Endothelial cell of umbilical vein (primary cell): ENCODE results near the gene CDCP2. TPM values are rescaled to one million over a fixed set of nuclear protein-coding genes. Genes with fewer than 3 reads are reported as not detected.

ENCODE experiments used
- BruUV-seq: library from RNA; stranded (reverse); fragments of 400-500 nt; replicated peaks from 2 replicates; lab custom pipeline; 2021; lab: Mats Ljungman, UMichigan
- CTCF ChIA-PET: fragments of 300-600, 350-600 bp; sonication (Branson Sonifier 250); formaldehyde crosslinking; loops from one replicate; lab custom pipeline; 2021; ENCODE audit warnings: antibody characterized with exemption, inconsistent platforms; lab: Charles Lee
- POLR2A ChIA-PET: fragments of 300-600, 350-600 bp; sonication (Branson Sonifier 250); formaldehyde crosslinking; loops from one replicate; lab custom pipeline; 2021; ENCODE audit warnings: antibody characterized with exemption, inconsistent platforms; lab: Charles Lee
- DNase-seq: peaks from one replicate; pipeline ENCODE4 v3.0.0-alpha.2; 2011; ENCODE audit warnings: low read depth, low spot score
- FAIRE-seq: peaks from 2 replicates; lab custom pipeline; 2011; peaks lifted over from hg19 to GRCh38; lab: Jason Lieb, UNC
- H2AFZ ChIP-seq: 2 replicates; pipeline ENCODE4 v1.6.0; 2012; ENCODE audit warnings: low read depth, low read length, control low read depth, inconsistent platforms
- H3K27ac ChIP-seq: 2 replicates; pipeline ENCODE4 v1.5.1; 2011; ENCODE audit warnings: low read depth, mild to moderate bottlenecking, control low read depth, low read length, moderate library complexity; ENCODE audit not compliant: insufficient read depth
- H3K27me3 ChIP-seq, 2 experiments: 2 replicates each; pipeline versions ENCODE4 v1.6.0 to v1.6.1; 2011; ENCODE audit warnings: low read length in 2 of 2, mixed read lengths in 1 of 2; ENCODE audit not compliant: control insufficient read depth in 2 of 2, insufficient read depth in 2 of 2
- H3K36me3 ChIP-seq, 2 experiments: 2 replicates in 1 of 2; 3 replicates in 1 of 2; pipeline ENCODE4 v1.5.1; 2011; ENCODE audit warnings: low read length in 2 of 2, mild to moderate bottlenecking in 1 of 2, moderate library complexity in 1 of 2; ENCODE audit not compliant: control insufficient read depth in 2 of 2, insufficient read depth in 2 of 2; ENCODE audit errors: extremely low read depth in 1 of 2
- H3K4me1 ChIP-seq: 3 replicates; pipeline ENCODE4 v1.5.1; 2011; ENCODE audit warnings: mild to moderate bottlenecking, low read length; ENCODE audit not compliant: control insufficient read depth, insufficient read depth; ENCODE audit errors: extremely low read depth
- H3K4me2 ChIP-seq: 2 replicates; pipeline ENCODE4 v1.6.1; 2011; ENCODE audit warnings: low read length, control low read depth, mixed read lengths; ENCODE audit not compliant: insufficient read depth
- H3K4me3 ChIP-seq, 3 experiments: fragments of 200-600 bp in 1 of 3; sonication (generic), shearing (Covaris generic) in 1 of 3; replicated peaks in 1 of 3; 2 replicates each; pipeline ENCODE4 v1.5.1; 2011 to 2016; ENCODE audit warnings: control low read depth in 3 of 3, low read length in 3 of 3, mild to moderate bottlenecking in 2 of 3, inconsistent platforms in 1 of 3, low read depth in 1 of 3, moderate library complexity in 1 of 3; ENCODE audit not compliant: insufficient read depth in 1 of 3
- H3K79me2 ChIP-seq: 2 replicates; pipeline ENCODE4 v1.6.0; 2012; ENCODE audit warnings: low read length, inconsistent platforms; ENCODE audit not compliant: control insufficient read depth, insufficient read depth
- H3K9ac ChIP-seq: replicated peaks from 2 replicates; pipeline ENCODE3; 2011; ENCODE audit warnings: low read length, control low read depth; ENCODE audit not compliant: insufficient read depth; ENCODE audit errors: extremely low read depth
- H3K9me1 ChIP-seq: replicated peaks from 3 replicates; pipeline ENCODE4 v1.6.0; 2011; ENCODE audit warnings: mild to moderate bottlenecking, low read length; ENCODE audit not compliant: control insufficient read depth, insufficient read depth; ENCODE audit errors: extremely low read depth
- H3K9me3 ChIP-seq: replicated peaks from 2 replicates; pipeline ENCODE4 v1.5.1; 2012; ENCODE audit warnings: low read length, inconsistent platforms; ENCODE audit not compliant: control insufficient read depth, insufficient read depth
- H4K20me1 ChIP-seq: replicated peaks from 2 replicates; pipeline ENCODE3; 2011; ENCODE audit warnings: mild to moderate bottlenecking, low read length; ENCODE audit not compliant: control insufficient read depth, insufficient read depth; ENCODE audit errors: extremely low read depth
- CTCF ChIP-seq, 2 donors: IDR thresholded peaks; 1 replicate in 1 of 2; 2 replicates in 1 of 2; pipeline ENCODE4 v1.5.1; 2011; ENCODE audit warnings: low read length in 2 of 2, mild to moderate bottlenecking in 2 of 2, moderate library complexity in 2 of 2, control low read depth in 1 of 2, inconsistent platforms in 1 of 2, low read depth in 1 of 2; ENCODE audit not compliant: insufficient read depth in 1 of 2; ENCODE audit errors: extremely low read depth in 1 of 2
- EZH2 ChIP-seq: IDR thresholded peaks from 2 replicates; pipeline ENCODE4 v1.6.1; 2012; ENCODE audit warnings: borderline replicate concordance, low read depth, mild to moderate bottlenecking, moderate library complexity, low read length, inconsistent platforms; ENCODE audit not compliant: severe bottlenecking
- FOS ChIP-seq: IDR thresholded peaks from 2 replicates; pipeline ENCODE4 v1.6.1; 2011; ENCODE audit warnings: mild to moderate bottlenecking, low read length, moderate library complexity, borderline replicate concordance; ENCODE audit not compliant: insufficient read depth
- GATA2 ChIP-seq: IDR thresholded peaks from 2 replicates; pipeline ENCODE4 v1.7.0; 2011; ENCODE audit warnings: low read depth, mild to moderate bottlenecking, moderate library complexity, mixed read lengths, low read length; ENCODE audit not compliant: insufficient read length, insufficient read depth
- JUN ChIP-seq: IDR thresholded peaks from 2 replicates; pipeline ENCODE4 v1.6.1; 2011; ENCODE audit warnings: borderline replicate concordance, low read depth; ENCODE audit not compliant: insufficient read length, insufficient read depth
- MAX ChIP-seq: IDR thresholded peaks from 2 replicates; pipeline ENCODE4 v1.6.1; 2011; ENCODE audit not compliant: insufficient read depth, insufficient read length
- MYC ChIP-seq: IDR thresholded peaks from one replicate; pipeline ENCODE4 v1.6.1; 2011; ENCODE audit warnings: mild to moderate bottlenecking, low read depth, low read length
- POLR2A ChIP-seq: IDR thresholded peaks from 2 replicates; pipeline ENCODE4 v1.6.1; 2012; ENCODE audit warnings: low read depth, mild to moderate bottlenecking, control low read depth, low read length
- POLR2AphosphoS5 ChIP-seq: IDR thresholded peaks from 2 replicates; pipeline ENCODE4 v1.6.1; 2012; ENCODE audit warnings: low read depth, mild to moderate bottlenecking, control low read depth, low read length, moderate library complexity; ENCODE audit not compliant: insufficient read depth
- dilution Hi-C: fragments of 300-500 bp; cut with MboI; formaldehyde crosslinking; loops from one replicate; pipeline ENCODE4 v1.15.0; 2019; ENCODE audit warnings: low sequenced_read_pairs; ENCODE audit not compliant: extremely low pct_ligation_motif_present
- intact Hi-C: fragments of 100-400 bp; cut with micrococcal nuclease; formaldehyde crosslinking; loops from one replicate; pipeline ENCODE4 v1.10.0; 2022
- polyA plus RNA-seq, 4 experiments: library from polyadenylated mRNA; depleted of rRNA in 3 of 4; stranded (reverse) in 3 of 4; unstranded in 1 of 4; fragments of >200 nt; gene quantifications; 2 replicates each; pipeline versions ENCODE4 v1.2.1 to v1.2.3, GENCODE V29; 2011 to 2012; ENCODE audit warnings: missing spikeins in 1 of 4
- total RNA-seq: library from RNA; stranded (reverse); gene quantifications from 2 replicates; pipeline ENCODE4 v1.2.3, GENCODE V29; 2021

Gene CDCP2
- total and polyA plus RNA-seq, 2 donors (not counting 3 experiments of a cell fraction or from before 2014, with no cell fraction given) = 0.10 TPM; not detected in 1

- no peaks in the 10 kb centered on the region for H4K20me1 ChIP-seq
- FAIRE-seq = no peak
- no peaks in the 10 kb centered on the region for H3K36me3 ChIP-seq
- no peaks in the 10 kb centered on the region for H3K9me3 ChIP-seq
- dilution Hi-C loops (no loop called here), intact Hi-C loops (no loop called here)
- no peaks in the 10 kb centered on the region for H3K79me2 ChIP-seq
- H3K27ac ChIP-seq = no peak overlapping the region
- no peak overlapping the region for H3K4me2 ChIP-seq
- no peaks in the 10 kb centered on the region for H3K27me3 ChIP-seq
- no peaks in the 10 kb centered on the region for H3K9me1 ChIP-seq
- no peak overlapping the region for H3K4me3 ChIP-seq
- H3K4me1 ChIP-seq = no peaks in the 10 kb centered on the region
- H3K9ac ChIP-seq = no peak overlapping the region
- CTCF ChIA-PET = interaction anchor here (1.8 kb wide), 1 partner anchor 10 kb away, joined by 5 read pairs; no protein-coding TSS in a partner anchor
- POLR2A ChIA-PET = no interaction called here
- H2AFZ ChIP-seq = no peak overlapping the region
- no TSS peak for BruUV-seq
- no peak for DNase-seq
- no peak for TF ChIP-seq POLR2A
- no peak for TF ChIP-seq POLR2AphosphoS5
- TF ChIP-seq MAX = no peak
- TF ChIP-seq JUN = no peak
- no peak for TF ChIP-seq MYC
- no peak for TF ChIP-seq GATA2
Measured at GRCh38 chr1:54191525-54191924, 38.7 kb upstream of the CDCP2 start.

GRCh38 chr1:54190526-54190925 lies 37.7 kb upstream of the CDCP2 start:
- no peak overlapping the region for H3K4me2 ChIP-seq
- no peaks in the 10 kb centered on the region for H3K9me3 ChIP-seq
- no peak overlapping the region for H3K4me3 ChIP-seq
- no peaks in the 10 kb centered on the region for H3K9me1 ChIP-seq
- H3K36me3 ChIP-seq = no peaks in the 10 kb centered on the region
- no peaks in the 10 kb centered on the region for H3K27me3 ChIP-seq
- ChIA-PET POLR2A (no interaction called here), CTCF (interaction anchor here (1.8 kb wide), 1 partner anchor 9 kb away, joined by 5 read pairs; no protein-coding TSS in a partner anchor)
- no peaks in the 10 kb centered on the region for H3K4me1 ChIP-seq
- no peak overlapping the region for H3K27ac ChIP-seq
- dilution Hi-C loops (no loop called here), intact Hi-C loops (no loop called here)
- no peak overlapping the region for H2AFZ ChIP-seq
- no peaks in the 10 kb centered on the region for H4K20me1 ChIP-seq
- no TSS peak for BruUV-seq
- FAIRE-seq (no peak), DNase-seq (no peak)
- H3K9ac ChIP-seq = no peak overlapping the region
- no peaks in the 10 kb centered on the region for H3K79me2 ChIP-seq
- no peak for TF ChIP-seq MYC
- TF ChIP-seq POLR2A = no peak
- TF ChIP-seq GATA2 = no peak
- TF ChIP-seq MAX = no peak
- TF ChIP-seq EZH2 = no peak
- TF ChIP-seq CTCF (IDR thresholded peaks at IDR 0.05; ENCODE audit: extremely low read depth in 1 of 2, insufficient read depth in 1 of 2, low read depth in 1 of 2, low read length in 2 of 2) = no peak
- TF ChIP-seq JUN = no peak
- TF ChIP-seq FOS = no peak
- no peak for TF ChIP-seq POLR2AphosphoS5
